ENCODE measurements around the gene NDRG4.

DNA sequence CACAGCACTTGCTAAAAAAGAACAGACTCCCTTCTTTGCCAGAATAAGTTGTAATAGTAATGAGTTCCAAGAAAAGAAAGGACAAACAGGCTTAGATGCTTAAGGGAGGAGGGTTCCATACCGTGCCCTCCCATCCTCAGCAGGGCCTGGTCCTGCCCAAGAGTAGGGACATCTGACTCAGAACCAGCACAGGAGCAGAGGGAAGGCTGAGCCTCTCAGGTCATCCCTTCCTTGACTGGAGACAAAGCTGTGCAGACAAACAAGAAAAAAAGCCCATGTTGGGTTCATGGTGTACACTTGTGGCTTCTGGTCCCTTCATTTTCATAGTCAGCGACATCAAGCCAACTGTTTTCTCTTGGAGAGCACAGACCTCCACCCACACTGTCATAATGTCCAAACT, 44.2 kb upstream of the NDRG4 start:
- TF ChIP-seq TCF12 (IDR thresholded peaks at IDR 0.05) (no peak), RXRA (IDR thresholded peaks at IDR 0.05; ENCODE audit: borderline replicate concordance, low read depth) (no peak), CHD2 (IDR thresholded peaks at IDR 0.05; ENCODE audit: low read length, partially characterized antibody) (no peak), EP300 (IDR thresholded peaks at IDR 0.05; ENCODE audit: borderline replicate concordance in 1 of 2, low read depth in 1 of 2, low read length in 1 of 2) (no peak)
- TF ChIP-seq, protein P1, sequence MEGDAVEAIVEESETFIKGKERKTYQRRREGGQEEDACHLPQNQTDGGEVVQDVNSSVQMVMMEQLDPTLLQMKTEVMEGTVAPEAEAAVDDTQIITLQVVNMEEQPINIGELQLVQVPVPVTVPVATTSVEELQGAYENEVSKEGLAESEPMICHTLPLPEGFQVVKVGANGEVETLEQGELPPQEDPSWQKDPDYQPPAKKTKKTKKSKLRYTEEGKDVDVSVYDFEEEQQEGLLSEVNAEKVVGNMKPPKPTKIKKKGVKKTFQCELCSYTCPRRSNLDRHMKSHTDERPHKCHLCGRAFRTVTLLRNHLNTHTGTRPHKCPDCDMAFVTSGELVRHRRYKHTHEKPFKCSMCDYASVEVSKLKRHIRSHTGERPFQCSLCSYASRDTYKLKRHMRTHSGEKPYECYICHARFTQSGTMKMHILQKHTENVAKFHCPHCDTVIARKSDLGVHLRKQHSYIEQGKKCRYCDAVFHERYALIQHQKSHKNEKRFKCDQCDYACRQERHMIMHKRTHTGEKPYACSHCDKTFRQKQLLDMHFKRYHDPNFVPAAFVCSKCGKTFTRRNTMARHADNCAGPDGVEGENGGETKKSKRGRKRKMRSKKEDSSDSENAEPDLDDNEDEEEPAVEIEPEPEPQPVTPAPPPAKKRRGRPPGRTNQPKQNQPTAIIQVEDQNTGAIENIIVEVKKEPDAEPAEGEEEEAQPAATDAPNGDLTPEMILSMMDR (IDR thresholded peaks at IDR 0.05), result no peak

Data from SK-N-SH (cell line).